C4-2B (cell line): ENCODE measurements around the gene TSPAN18.

Source experiments
- H3K27ac ChIP-seq: fragments of 450-650 bp; 2 replicates; pipeline ENCODE4 v1.5.1; 2017
- ZFX ChIP-seq: fragments of 450-650 bp; IDR thresholded peaks from 2 replicates; pipeline ENCODE4 v1.6.1; 2017
- TF ChIP-seq, protein P1 (sequence below): fragments of 450-650 bp; conservative IDR thresholded peaks from 2 replicates; pipeline ENCODE4 v1.5.1; 2017; ENCODE audit warnings: mild to moderate bottlenecking

TSPAN18 gene

GRCh38 chr11:44872556-44872955, 145.8 kb downstream of the TSPAN18 start:
- no peak overlapping the region for H3K27ac ChIP-seq

DNA sequence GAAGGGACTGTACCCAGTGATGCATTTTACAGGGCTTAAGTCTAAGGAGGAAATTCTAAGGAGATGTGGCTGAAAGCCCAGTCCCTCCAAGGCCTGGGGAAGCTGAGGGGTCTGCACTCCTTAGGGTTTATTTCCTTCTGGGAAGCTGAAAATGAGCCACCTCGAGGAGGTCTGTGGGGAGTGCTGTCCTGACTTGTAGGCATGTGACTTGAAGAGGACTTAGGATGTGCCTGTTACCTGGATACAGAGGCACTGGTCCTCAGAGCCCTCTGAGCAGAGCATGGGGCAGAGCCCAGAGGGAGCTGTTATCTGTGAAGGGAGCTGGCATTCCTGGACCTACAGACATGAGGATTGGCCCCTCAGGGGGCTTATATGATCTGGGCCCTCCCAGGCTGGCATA, 146.8 kb downstream of the TSPAN18 start:
- TF ChIP-seq, protein P1, sequence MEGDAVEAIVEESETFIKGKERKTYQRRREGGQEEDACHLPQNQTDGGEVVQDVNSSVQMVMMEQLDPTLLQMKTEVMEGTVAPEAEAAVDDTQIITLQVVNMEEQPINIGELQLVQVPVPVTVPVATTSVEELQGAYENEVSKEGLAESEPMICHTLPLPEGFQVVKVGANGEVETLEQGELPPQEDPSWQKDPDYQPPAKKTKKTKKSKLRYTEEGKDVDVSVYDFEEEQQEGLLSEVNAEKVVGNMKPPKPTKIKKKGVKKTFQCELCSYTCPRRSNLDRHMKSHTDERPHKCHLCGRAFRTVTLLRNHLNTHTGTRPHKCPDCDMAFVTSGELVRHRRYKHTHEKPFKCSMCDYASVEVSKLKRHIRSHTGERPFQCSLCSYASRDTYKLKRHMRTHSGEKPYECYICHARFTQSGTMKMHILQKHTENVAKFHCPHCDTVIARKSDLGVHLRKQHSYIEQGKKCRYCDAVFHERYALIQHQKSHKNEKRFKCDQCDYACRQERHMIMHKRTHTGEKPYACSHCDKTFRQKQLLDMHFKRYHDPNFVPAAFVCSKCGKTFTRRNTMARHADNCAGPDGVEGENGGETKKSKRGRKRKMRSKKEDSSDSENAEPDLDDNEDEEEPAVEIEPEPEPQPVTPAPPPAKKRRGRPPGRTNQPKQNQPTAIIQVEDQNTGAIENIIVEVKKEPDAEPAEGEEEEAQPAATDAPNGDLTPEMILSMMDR, result no peak
- TF ChIP-seq ZFX, result no peak
- H3K27ac ChIP-seq, result no peak overlapping the region

More at GRCh38 chr11:44872556-44872955, 145.8 kb downstream of the TSPAN18 start:
- TF ChIP-seq, protein P1, result no peak
- TF ChIP-seq ZFX, result no peak

DNA sequence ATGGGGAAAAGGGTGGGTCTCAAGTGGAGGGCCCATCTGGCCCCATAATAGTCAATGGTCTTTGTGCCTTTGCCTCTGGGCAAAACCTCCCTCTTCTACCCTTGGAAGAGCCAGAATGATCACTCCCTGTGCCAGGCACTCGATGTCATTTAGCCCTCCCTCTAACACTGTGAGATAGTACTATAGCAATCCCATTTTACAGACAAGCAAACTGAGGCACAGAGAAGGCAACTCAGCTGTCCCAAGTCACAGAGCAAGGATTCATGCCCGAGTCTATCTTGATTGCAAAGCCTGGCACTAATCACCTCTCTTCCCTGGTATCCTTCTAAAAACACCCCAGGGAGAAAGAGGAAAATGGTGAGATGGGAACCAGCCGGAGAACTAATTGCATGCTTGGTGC, 147.5 kb downstream of the TSPAN18 start:
- TF ChIP-seq ZFX, result no peak
- TF ChIP-seq, protein P1, result no peak
- no peak overlapping the region for H3K27ac ChIP-seq

DNA sequence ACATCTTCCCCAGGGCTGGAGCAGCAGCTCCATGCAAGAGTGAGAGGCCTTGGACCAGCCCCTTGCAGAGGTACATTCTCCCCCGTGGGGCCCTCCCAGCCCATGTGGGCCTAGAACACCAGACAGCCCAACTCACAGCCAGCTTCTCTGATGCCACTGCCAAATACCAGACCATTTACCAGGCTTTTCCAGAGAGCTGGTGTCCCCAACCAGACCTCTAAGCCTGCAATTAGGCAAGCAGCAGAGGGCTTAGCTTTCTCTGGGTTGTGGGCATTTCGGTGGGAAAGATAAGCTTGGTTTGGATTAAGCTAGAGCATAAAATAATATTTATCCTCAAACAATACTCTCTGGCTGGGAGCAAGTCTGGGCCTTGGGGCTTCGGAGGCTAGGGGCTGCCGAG, 148.3 kb downstream of the TSPAN18 start:
- no peak overlapping the region for H3K27ac ChIP-seq
- no peak for TF ChIP-seq ZFX

DNA sequence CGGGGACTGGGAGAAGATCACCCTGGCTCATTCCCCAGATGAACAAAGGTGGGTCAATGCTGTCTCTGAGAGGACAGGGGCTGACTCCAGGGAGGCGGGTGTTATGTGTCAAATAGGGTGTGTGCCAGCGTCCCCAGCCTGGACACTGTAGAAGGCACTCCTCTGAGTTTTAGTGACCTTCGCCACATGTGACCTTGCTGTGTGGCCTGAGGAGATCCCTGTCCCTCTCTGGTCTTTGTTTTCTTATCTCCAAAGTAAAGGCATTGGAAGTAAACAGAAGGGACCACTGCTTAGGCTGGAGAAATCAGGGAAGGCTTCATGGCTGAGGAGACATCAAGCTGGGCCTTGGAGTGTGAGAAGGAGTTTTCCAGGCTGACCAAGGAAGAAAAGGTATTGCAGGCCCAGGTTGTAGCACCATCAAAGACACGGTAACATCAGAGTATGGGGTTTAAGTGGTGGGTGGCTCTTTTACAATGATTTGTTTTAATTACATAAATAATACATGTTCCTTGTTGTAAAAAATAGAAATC, 149.5 kb downstream of the TSPAN18 start:
- no peak overlapping the region for H3K27ac ChIP-seq
- TF ChIP-seq ZFX, result no peak
- TF ChIP-seq, protein P1, result no peak

GRCh38 chr11:44876906-44877305, 150.1 kb downstream of the TSPAN18 start:
- no peak overlapping the region for H3K27ac ChIP-seq
- TF ChIP-seq, protein P1, result no peak
- TF ChIP-seq ZFX, result no peak

GRCh38 chr11:44877571-44878497, 151.1 kb downstream of the TSPAN18 start:
- TF ChIP-seq ZFX, result no peak
- TF ChIP-seq, protein P1, result no peak
- no peak overlapping the region for H3K27ac ChIP-seq
